ENCODE measurements around the gene AKNA. TPM values are rescaled to one million over a fixed set of nuclear protein-coding genes. Genes with fewer than 3 reads are reported as not detected.

Gene AKNA
- total and polyA plus RNA-seq, 2 of the 8 experiments (the other 6 are each of a cell fraction or from before 2014, with no cell fraction given), result 21.0 to 27.4 TPM

DNA sequence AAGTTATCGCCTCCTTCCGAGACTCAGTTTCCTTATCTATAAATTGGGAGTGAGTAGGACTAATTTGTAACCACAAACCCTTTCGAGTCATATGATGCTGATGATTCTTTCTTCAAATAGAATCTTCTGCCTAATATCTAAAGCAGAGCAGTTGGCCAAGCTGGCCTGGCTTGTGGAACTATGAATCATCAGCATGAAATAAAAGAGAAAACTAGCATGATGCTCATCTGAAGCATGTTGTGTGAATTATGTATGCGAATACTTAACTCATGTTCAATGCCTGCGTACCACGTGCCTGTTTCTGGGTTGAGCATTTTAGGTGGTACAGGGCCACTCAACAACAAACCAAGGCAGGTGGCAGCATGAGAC, 79.9 kb downstream of the AKNA start:
- Histone ChIP-seq H3K79me2 (ENCODE audit: control insufficient read depth in 1 of 2, insufficient read depth in 2 of 2, low read length in 2 of 2) (no peaks in the 10 kb centered on the region), H2AK5ac (ENCODE audit: low read depth, low read length) (no peak overlapping the region), H2BK20ac (ENCODE audit: low read length) (no peak overlapping the region), H3K4me2 (ENCODE audit: insufficient read depth in 1 of 2, low read depth in 2 of 2, low read length in 2 of 2) (no peak overlapping the region), H4K91ac (replicated peaks; ENCODE audit: insufficient read length, low read length) (no peak overlapping the region), H3K27ac (ENCODE audit: low read depth, low read length) (no peak overlapping the region), H2BK15ac (ENCODE audit: low read length) (no peak overlapping the region), H2AFZ (ENCODE audit: low read length) (no peak overlapping the region), H3K4me3 (ENCODE audit: extremely low read depth in 1 of 4, insufficient read depth in 2 of 4, low read depth in 3 of 4, low read length in 4 of 4) (no peak overlapping the region), H4K5ac (ENCODE audit: insufficient read length, low read depth, low read length) (no peak overlapping the region), H3K4me1 (replicated peaks in 1 of 4; ENCODE audit: control insufficient read depth in 3 of 4, insufficient read depth in 4 of 4, low read length in 3 of 4) (no peaks in the 10 kb centered on the region; a peak in 2 of 7 replicates), H3K27me3 (replicated peaks in 1 of 4; ENCODE audit: control insufficient read depth in 3 of 4, extremely low read depth in 1 of 4, insufficient read depth in 3 of 4, low read length in 3 of 4) (no peaks in the 10 kb centered on the region), H3K18ac (ENCODE audit: extremely low read depth, low read length) (no peak overlapping the region), H4K20me1 (replicated peaks in 1 of 2; ENCODE audit: control insufficient read depth in 1 of 2, insufficient read depth in 2 of 2, low read length in 2 of 2) (no peaks in the 10 kb centered on the region), H3K56ac (replicated peaks; ENCODE audit: insufficient read length, low read depth, low read length) (no peak overlapping the region), H3K36me3 (ENCODE audit: control insufficient read depth in 2 of 4, insufficient read depth in 4 of 4, low read length in 3 of 4) (no peaks in the 10 kb centered on the region; a peak in 2 of 8 replicates), H3K23me2 (ENCODE audit: low read depth, low read length) (no peaks in the 10 kb centered on the region), H2BK5ac (ENCODE audit: low read depth, low read length) (no peak overlapping the region), H3K79me1 (ENCODE audit: low read depth, low read length) (no peaks in the 10 kb centered on the region), H3K14ac (ENCODE audit: insufficient read length) (no peak overlapping the region), H2BK12ac (ENCODE audit: low read depth, low read length) (no peak overlapping the region), H3K4ac (replicated peaks; ENCODE audit: insufficient read length, low read depth, low read length) (no peak overlapping the region), H3K9ac (replicated peaks in 1 of 4; ENCODE audit: extremely low read depth in 1 of 4, low read depth in 3 of 4, low read length in 3 of 4) (no peak overlapping the region), H4K8ac (ENCODE audit: extremely low read depth, insufficient read depth, low read length) (no peak overlapping the region), H2BK120ac (replicated peaks; ENCODE audit: low read depth, low read length) (no peak overlapping the region), H3K9me3 (ENCODE audit: insufficient read depth in 2 of 2, low read depth in 1 of 2, low read length in 1 of 2) (no peaks in the 10 kb centered on the region), H3K23ac (ENCODE audit: insufficient read length) (no peak overlapping the region)
- WGBS, 2 experiments (ENCODE audit: extremely low coverage in 1 of 2, insufficient coverage in 1 of 2, insufficient read length in 1 of 2, insufficient replicate concordance in 2 of 2, low coverage in 1 of 2, low lambda C conversion rate in 2 of 2, missing lambda C conversion rate in 1 of 2), result 91% methylated on average over 6 of the region's 6 CpGs; no CpG with 5 or more reads in 1 of the 2 experiments
- POLR2A ChIA-PET (ENCODE audit: partially characterized antibody), result no interaction called here
- DNase-seq (ENCODE audit: low read depth in 1 of 2, low spot score in 2 of 2) (no peak), FAIRE-seq (no peak)
- CTCF ChIA-PET (ENCODE audit: partially characterized antibody), result interaction anchor here (0.9 to 1.7 kb wide), 6 partner anchors 14 to 192 kb away, joined by 3 to 4 read pairs (median 3); no protein-coding TSS in a partner anchor
- TF ChIP-seq, protein P1, sequence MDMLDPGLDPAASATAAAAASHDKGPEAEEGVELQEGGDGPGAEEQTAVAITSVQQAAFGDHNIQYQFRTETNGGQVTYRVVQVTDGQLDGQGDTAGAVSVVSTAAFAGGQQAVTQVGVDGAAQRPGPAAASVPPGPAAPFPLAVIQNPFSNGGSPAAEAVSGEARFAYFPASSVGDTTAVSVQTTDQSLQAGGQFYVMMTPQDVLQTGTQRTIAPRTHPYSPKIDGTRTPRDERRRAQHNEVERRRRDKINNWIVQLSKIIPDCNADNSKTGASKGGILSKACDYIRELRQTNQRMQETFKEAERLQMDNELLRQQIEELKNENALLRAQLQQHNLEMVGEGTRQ (IDR thresholded peaks at IDR 0.05; ENCODE audit: low read length), result no peak
- TF ChIP-seq RNF2 (IDR thresholded peaks at IDR 0.05; ENCODE audit: borderline replicate concordance, low read depth, low read length, missing control alignments, poor library complexity, severe bottlenecking), result no peak
- no peak for TF ChIP-seq CREB1 (IDR thresholded peaks at IDR 0.05)
